ENCODE results near the gene PIK3R3. TPM values are rescaled to one million over a fixed set of nuclear protein-coding genes. Genes with fewer than 3 reads are reported as not detected.

The PIK3R3 gene

DNA sequence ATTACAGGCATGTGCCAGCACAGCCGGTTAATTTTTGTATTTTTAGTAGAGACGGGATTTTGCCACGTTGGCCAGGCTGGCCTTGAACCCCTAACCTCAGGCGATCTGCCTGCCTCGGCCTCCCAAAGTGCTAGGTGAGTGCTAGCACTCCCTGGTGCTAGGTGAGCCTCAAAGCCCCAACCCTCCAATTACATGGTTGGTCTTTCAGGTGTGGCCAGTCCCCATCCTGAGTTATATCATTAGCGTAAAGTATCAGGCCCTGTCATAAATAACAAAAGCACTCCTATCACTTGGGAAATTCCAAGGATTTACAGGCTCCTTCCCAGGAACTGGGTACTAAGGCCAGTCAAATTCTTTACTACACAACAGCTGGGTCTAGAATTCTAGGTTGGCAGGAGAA is 138.0 kb downstream of the PIK3R3 start:
- Histone ChIP-seq H3K4me1 (ENCODE audit: control insufficient read depth, insufficient read depth, low read length) (no peaks in the 10 kb centered on the region), H3K9me3 (replicated peaks; ENCODE audit: low read length) (no peaks in the 10 kb centered on the region), H3K4me2 (ENCODE audit: low read length) (no peak overlapping the region)

More for the DNA sequence above, 138.0 kb downstream of the PIK3R3 start:
- no peaks in the 10 kb centered on the region for H3K36me3 ChIP-seq (ENCODE audit: insufficient read depth, low read length)
- H3K27me3 ChIP-seq (ENCODE audit: control insufficient read depth, insufficient read depth, low read length): no peaks in the 10 kb centered on the region
- H3K9ac ChIP-seq (ENCODE audit: low read depth, low read length): no peak overlapping the region
- no peak overlapping the region for H3K4me3 ChIP-seq (ENCODE audit: low read length)

Small RNA genes lying within 50 kb of the gene (small RNA-seq; reads per million reads assigned to genes)
- gene AL358075.3 (not detected), gene AL672043.1 (not detected)
